Ishikawa (cell line): ENCODE data around the gene REPS2.

ENCODE experiments used
- CEBPB ChIP-seq: IDR thresholded peaks from 2 replicates; pipeline ENCODE4 v1.6.1; 2012
- CREB1 ChIP-seq: IDR thresholded peaks from 2 replicates; pipeline ENCODE4 v1.6.1; 2012; ENCODE audit warnings: low read depth
- EGR1 ChIP-seq: IDR thresholded peaks from 2 replicates; pipeline ENCODE4 v1.6.1; 2012
- EP300 ChIP-seq: IDR thresholded peaks from 2 replicates; pipeline ENCODE4 v1.6.1; 2012; ENCODE audit warnings: borderline replicate concordance
- FOXM1 ChIP-seq: IDR thresholded peaks from 2 replicates; pipeline ENCODE4 v1.6.1; 2012; ENCODE audit warnings: low read depth, borderline replicate concordance
- MAX ChIP-seq: IDR thresholded peaks from 2 replicates; pipeline ENCODE4 v1.6.1; 2012
- NFIC ChIP-seq: IDR thresholded peaks from 2 replicates; pipeline ENCODE4 v1.6.1; 2012
- RAD21 ChIP-seq: IDR thresholded peaks from 2 replicates; pipeline ENCODE4 v1.6.1; 2012; ENCODE audit warnings: low read depth
- REST ChIP-seq: IDR thresholded peaks from 2 replicates; pipeline ENCODE4 v1.6.1; 2012; ENCODE audit warnings: low read depth, mild to moderate bottlenecking
- TAF1 ChIP-seq: IDR thresholded peaks from 2 replicates; pipeline ENCODE4 v1.6.1; 2012; ENCODE audit warnings: low read depth, mild to moderate bottlenecking
- TCF12 ChIP-seq: IDR thresholded peaks from 2 replicates; pipeline ENCODE4 v1.6.1; 2012; ENCODE audit warnings: low read depth
- TEAD4 ChIP-seq: IDR thresholded peaks from 2 replicates; pipeline ENCODE4 v1.6.1; 2012
- USF1 ChIP-seq: IDR thresholded peaks from 2 replicates; pipeline ENCODE4 v1.6.1; 2012
- YY1 ChIP-seq: IDR thresholded peaks from 2 replicates; pipeline ENCODE4 v1.6.1; 2012; ENCODE audit warnings: low read depth
- ZBTB7A ChIP-seq: IDR thresholded peaks from 2 replicates; pipeline ENCODE4 v1.6.1; 2012; ENCODE audit warnings: low read depth

The REPS2 gene

GRCh38 chrX:17164079-17164478, 217.6 kb downstream of the REPS2 start:
- TF ChIP-seq REST: no peak
- no peak for TF ChIP-seq CEBPB
- no peak for TF ChIP-seq USF1
- TF ChIP-seq YY1: no peak
- no peak for TF ChIP-seq MAX
- TF ChIP-seq TCF12: no peak
- TF ChIP-seq EGR1: no peak
- TF ChIP-seq TAF1: no peak
- no peak for TF ChIP-seq NFIC
- TF ChIP-seq TEAD4: no peak
- TF ChIP-seq ZBTB7A: no peak
- no peak for TF ChIP-seq RAD21
- no peak for TF ChIP-seq EP300
- TF ChIP-seq FOXM1: no peak
- no peak for TF ChIP-seq CREB1

GRCh38 chrX:17164941-17165340, 218.5 kb downstream of the REPS2 start:
- TF ChIP-seq CEBPB: no peak
- no peak for TF ChIP-seq TCF12
- no peak for TF ChIP-seq TEAD4
- no peak for TF ChIP-seq REST
- TF ChIP-seq EP300: no peak
- no peak for TF ChIP-seq NFIC
- no peak for TF ChIP-seq USF1
- TF ChIP-seq YY1: no peak
- no peak for TF ChIP-seq TAF1
- TF ChIP-seq MAX: no peak
- TF ChIP-seq RAD21: no peak

GRCh38 chrX:17167915-17168314, 221.5 kb downstream of the REPS2 start:
- TF ChIP-seq MAX: no peak
- TF ChIP-seq USF1: no peak
- no peak for TF ChIP-seq TAF1
- no peak for TF ChIP-seq CEBPB
- no peak for TF ChIP-seq NFIC

GRCh38 chrX:17170973-17171372, 224.5 kb downstream of the REPS2 start:
- no peak for TF ChIP-seq MAX
- no peak for TF ChIP-seq CREB1
- TF ChIP-seq TAF1: no peak
- no peak for TF ChIP-seq RAD21
- no peak for TF ChIP-seq REST
- no peak for TF ChIP-seq NFIC
- no peak for TF ChIP-seq FOXM1
- no peak for TF ChIP-seq ZBTB7A
- no peak for TF ChIP-seq TCF12
- TF ChIP-seq USF1: no peak
- no peak for TF ChIP-seq CEBPB
- TF ChIP-seq EP300: no peak
- no peak for TF ChIP-seq TEAD4
- TF ChIP-seq EGR1: no peak
- no peak for TF ChIP-seq YY1
